ENCODE results near the gene VWA3A. TPM values are rescaled to one million over a fixed set of nuclear protein-coding genes. Genes with fewer than 3 reads are reported as not detected.
"Not testable (repeated sequence)": the region's sequence is repeated elsewhere in the genome, so short reads cannot be mapped to it uniquely, and the experiment has no call there.

Gene VWA3A
- total and polyA plus RNA-seq, 4 donors = 0.13 to 0.39 (median 0.19) TPM

GRCh38 chr16:22141767-22142166 is 49.4 kb downstream of the VWA3A start:
- Histone ChIP-seq H3K4me1 (ENCODE audit: control insufficient read depth in 1 of 2, insufficient read depth in 2 of 2, low read length in 2 of 2) (no peaks in the 10 kb centered on the region), H3K27ac (ENCODE audit: low read depth in 1 of 2, low read length in 2 of 2) (no peak overlapping the region), H3K4me3 (ENCODE audit: low read length in 2 of 2) (no peak overlapping the region), H3K36me3 (ENCODE audit: control insufficient read depth in 1 of 2, insufficient read depth in 2 of 2, low read length in 1 of 2) (no peaks in the 10 kb centered on the region), H3K9me3 (ENCODE audit: control insufficient read depth, low read length) (no peaks in the 10 kb centered on the region), H3K27me3 (ENCODE audit: control insufficient read depth in 1 of 2, insufficient read depth in 2 of 2, low read length in 1 of 2) (no peaks in the 10 kb centered on the region)
- DNase-seq (no peak), ATAC-seq (ENCODE audit: low FRiP score) (no peak)
- intact Hi-C loops (cut with DNase I) = no loop called here
- WGBS, 2 donors = 82 to 95% methylated on average over 1 of the region's 1 CpG

DNA sequence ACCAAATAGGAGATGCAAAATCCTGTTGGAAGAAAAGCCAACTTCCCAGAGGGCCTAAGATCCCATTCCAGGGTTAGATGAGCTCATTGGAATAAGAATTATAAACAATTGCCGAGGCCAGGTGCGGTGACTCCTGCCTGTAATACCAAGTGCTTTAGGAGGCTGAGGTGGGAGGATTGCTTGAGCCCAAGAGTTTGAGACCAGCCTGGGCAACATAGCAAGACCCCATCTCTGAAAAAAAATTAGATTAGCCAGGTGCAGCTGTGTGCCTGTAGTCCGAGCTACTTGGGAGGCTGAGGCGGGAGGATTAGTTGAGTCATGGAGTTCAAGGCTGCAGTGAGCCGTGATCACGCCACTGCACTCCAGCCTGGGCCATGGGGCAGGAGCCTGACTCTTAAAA is 52.2 kb downstream of the VWA3A start:
- 90 to 91% methylated on average over 6 of the region's 6 CpGs for WGBS, 2 donors
- Histone ChIP-seq H3K27ac (ENCODE audit: low read depth in 1 of 2, low read length in 2 of 2) (no peak overlapping the region), H3K27me3 (ENCODE audit: control insufficient read depth in 1 of 2, insufficient read depth in 2 of 2, low read length in 1 of 2) (no peaks in the 10 kb centered on the region), H3K9me3 (ENCODE audit: control insufficient read depth, low read length) (no peaks in the 10 kb centered on the region), H3K4me1 (ENCODE audit: control insufficient read depth in 1 of 2, insufficient read depth in 2 of 2, low read length in 2 of 2) (no peaks in the 10 kb centered on the region), H3K36me3 (ENCODE audit: control insufficient read depth in 1 of 2, insufficient read depth in 2 of 2, low read length in 1 of 2) (no peaks in the 10 kb centered on the region), H3K4me3 (ENCODE audit: low read length in 2 of 2) (no peak overlapping the region)
- ATAC-seq (ENCODE audit: low FRiP score) (no peak), DNase-seq (no peak)
- intact Hi-C loops (cut with DNase I) = no loop called here

- 62 to 63% methylated on average over 9 of the region's 9 CpGs for WGBS, 2 donors
Measured at GRCh38 chr16:22147853-22148252, 55.5 kb downstream of the VWA3A start.

GRCh38 chr16:22151246-22151998 is 59.1 kb downstream of the VWA3A start:
- DNase-seq = no peak
- intact Hi-C loops (cut with DNase I) = no loop called here
- H3K4me3 ChIP-seq (ENCODE audit: low read length in 2 of 2) = no peak overlapping the region
- H3K36me3 ChIP-seq (ENCODE audit: control insufficient read depth in 1 of 2, insufficient read depth in 2 of 2, low read length in 1 of 2) = no peaks in the 10 kb centered on the region
- no peaks in the 10 kb centered on the region for H3K4me1 ChIP-seq (ENCODE audit: control insufficient read depth in 1 of 2, insufficient read depth in 2 of 2, low read length in 2 of 2)
- no peaks in the 10 kb centered on the region for H3K27me3 ChIP-seq (ENCODE audit: control insufficient read depth in 1 of 2, insufficient read depth in 2 of 2, low read length in 1 of 2)
- 76 to 77% methylated on average over 7 of the region's 7 CpGs for WGBS, 2 donors
- no peak overlapping the region for H3K27ac ChIP-seq (ENCODE audit: low read depth in 1 of 2, low read length in 2 of 2)
- no peaks in the 10 kb centered on the region for H3K9me3 ChIP-seq (ENCODE audit: control insufficient read depth, low read length)
- ATAC-seq (ENCODE audit: low FRiP score) = no peak

More at GRCh38 chr16:22147853-22148252, 55.5 kb downstream of the VWA3A start:
- Histone ChIP-seq H3K27ac (ENCODE audit: low read depth in 1 of 2, low read length in 2 of 2) (no peak overlapping the region), H3K27me3 (ENCODE audit: control insufficient read depth in 1 of 2, insufficient read depth in 2 of 2, low read length in 1 of 2) (no peaks in the 10 kb centered on the region), H3K36me3 (ENCODE audit: control insufficient read depth in 1 of 2, insufficient read depth in 2 of 2, low read length in 1 of 2) (no peaks in the 10 kb centered on the region), H3K9me3 (ENCODE audit: control insufficient read depth, low read length) (no peaks in the 10 kb centered on the region), H3K4me3 (ENCODE audit: low read length in 2 of 2) (no peak overlapping the region), H3K4me1 (ENCODE audit: control insufficient read depth in 1 of 2, insufficient read depth in 2 of 2, low read length in 2 of 2) (no peaks in the 10 kb centered on the region)
- intact Hi-C loops (cut with DNase I) = no loop called here
- ATAC-seq (ENCODE audit: low FRiP score) (no peak), DNase-seq (no peak)

- 81 to 84% methylated on average over 11 of the region's 11 CpGs for WGBS, 2 donors
- intact Hi-C loops (cut with DNase I) = no loop called here
- H3K9me3 ChIP-seq (ENCODE audit: control insufficient read depth, low read length) = no peaks in the 10 kb centered on the region
- no peak for ATAC-seq (ENCODE audit: low FRiP score)
- H3K27ac ChIP-seq (ENCODE audit: low read depth in 1 of 2, low read length in 2 of 2) = no peak overlapping the region
- no peak overlapping the region for H3K4me3 ChIP-seq (ENCODE audit: low read length in 2 of 2)
- H3K4me1 ChIP-seq (ENCODE audit: control insufficient read depth in 1 of 2, insufficient read depth in 2 of 2, low read length in 2 of 2) = no peaks in the 10 kb centered on the region
- no peaks in the 10 kb centered on the region for H3K27me3 ChIP-seq (ENCODE audit: control insufficient read depth in 1 of 2, insufficient read depth in 2 of 2, low read length in 1 of 2)
- DNase-seq = no peak
- H3K36me3 ChIP-seq (ENCODE audit: control insufficient read depth in 1 of 2, insufficient read depth in 2 of 2, low read length in 1 of 2) = no peaks in the 10 kb centered on the region
Measured at GRCh38 chr16:22152316-22152715, 60.0 kb downstream of the VWA3A start.

DNA sequence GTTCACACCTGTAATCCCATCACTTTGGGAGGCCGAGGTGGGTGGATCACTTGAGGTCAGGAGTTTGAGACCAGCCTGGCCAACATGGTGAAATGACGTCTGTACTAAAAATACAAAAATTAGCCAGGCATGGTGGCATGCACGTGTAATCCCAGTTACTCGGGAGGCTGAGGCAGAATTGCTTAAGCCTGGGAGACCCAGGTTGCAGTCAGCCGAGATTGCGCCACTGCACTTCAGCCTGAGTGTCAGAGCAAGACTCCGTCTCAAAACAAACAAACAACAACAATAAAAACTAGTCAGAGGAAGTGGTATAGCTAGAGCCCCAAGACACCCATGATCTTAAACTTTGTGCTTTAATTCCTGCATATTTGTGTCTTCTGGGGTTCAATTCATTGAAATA is 60.7 kb downstream of the VWA3A start:
- H3K36me3 ChIP-seq (ENCODE audit: control insufficient read depth in 1 of 2, insufficient read depth in 2 of 2, low read length in 1 of 2); H3K4me1 ChIP-seq (ENCODE audit: control insufficient read depth in 1 of 2, insufficient read depth in 2 of 2, low read length in 2 of 2); H3K27ac ChIP-seq (ENCODE audit: low read depth in 1 of 2, low read length in 2 of 2); H3K27me3 ChIP-seq (ENCODE audit: control insufficient read depth in 1 of 2, insufficient read depth in 2 of 2, low read length in 1 of 2); ATAC-seq (ENCODE audit: low FRiP score); intact Hi-C loops (cut with DNase I); H3K4me3 ChIP-seq (ENCODE audit: low read length in 2 of 2); DNase-seq; H3K9me3 ChIP-seq (ENCODE audit: control insufficient read depth, low read length): not testable (repeated sequence)
- 65 to 66% methylated on average over 7 of the region's 7 CpGs for WGBS, 2 donors

- Histone ChIP-seq H3K27me3 (ENCODE audit: control insufficient read depth in 1 of 2, insufficient read depth in 2 of 2, low read length in 1 of 2) (no peaks in the 10 kb centered on the region), H3K27ac (ENCODE audit: low read depth in 1 of 2, low read length in 2 of 2) (no peak overlapping the region), H3K36me3 (ENCODE audit: control insufficient read depth in 1 of 2, insufficient read depth in 2 of 2, low read length in 1 of 2) (no peaks in the 10 kb centered on the region), H3K4me3 (ENCODE audit: low read length in 2 of 2) (no peak overlapping the region), H3K4me1 (ENCODE audit: control insufficient read depth in 1 of 2, insufficient read depth in 2 of 2, low read length in 2 of 2) (no peaks in the 10 kb centered on the region), H3K9me3 (ENCODE audit: control insufficient read depth, low read length) (peaks cover 2% of the 10 kb centered on the region)
- DNase-seq = no peak
- intact Hi-C loops (cut with DNase I) = no loop called here
- ATAC-seq (ENCODE audit: low FRiP score) = no peak
Measured at GRCh38 chr16:22161401-22161800, 69.1 kb downstream of the VWA3A start.

- WGBS, 2 donors = 5 to 6% methylated on average over 36 to 40 of the region's 40 CpGs
- intact Hi-C loops (cut with DNase I) = no loop called here
- ATAC-seq (ENCODE audit: low FRiP score) = no peak
- Histone ChIP-seq H3K9me3 (ENCODE audit: control insufficient read depth, low read length) (peaks cover 3% of the 10 kb centered on the region), H3K27me3 (ENCODE audit: control insufficient read depth in 1 of 2, insufficient read depth in 2 of 2, low read length in 1 of 2) (no peaks in the 10 kb centered on the region), H3K27ac (ENCODE audit: low read depth in 1 of 2, low read length in 2 of 2) (no peak within 1 kb of the TSS), H3K36me3 (ENCODE audit: control insufficient read depth in 1 of 2, insufficient read depth in 2 of 2, low read length in 1 of 2) (no peaks in the 10 kb centered on the region), H3K4me3 (ENCODE audit: low read length in 2 of 2) (no peak within 1 kb of the TSS), H3K4me1 (ENCODE audit: control insufficient read depth in 1 of 2, insufficient read depth in 2 of 2, low read length in 2 of 2) (no peaks in the 10 kb centered on the region)
- DNase-seq = peak in 1 of 2 donors; percentile 62
Measured at GRCh38 chr16:22161999-22162655, 69.8 kb downstream of the VWA3A start, which contains the start of gene SDR42E2. TSS of gene SDR42E2 (plus strand) at chr16:22162506. CDS start at chr16:22165583, 3,077 bp downstream.

GRCh38 chr16:22162656-22163009 is 70.3 kb downstream of the VWA3A start:
- ATAC-seq (ENCODE audit: low FRiP score) (no peak), DNase-seq (no peak)
- no peak overlapping the region for H3K27ac ChIP-seq (ENCODE audit: low read depth in 1 of 2, low read length in 2 of 2)
- H3K4me3 ChIP-seq (ENCODE audit: low read length in 2 of 2) = no peak overlapping the region
- H3K9me3 ChIP-seq (ENCODE audit: control insufficient read depth, low read length) = peaks cover 3% of the 10 kb centered on the region
- H3K27me3 ChIP-seq (ENCODE audit: control insufficient read depth in 1 of 2, insufficient read depth in 2 of 2, low read length in 1 of 2) = no peaks in the 10 kb centered on the region
- no peaks in the 10 kb centered on the region for H3K4me1 ChIP-seq (ENCODE audit: control insufficient read depth in 1 of 2, insufficient read depth in 2 of 2, low read length in 2 of 2)
- no peaks in the 10 kb centered on the region for H3K36me3 ChIP-seq (ENCODE audit: control insufficient read depth in 1 of 2, insufficient read depth in 2 of 2, low read length in 1 of 2)
- intact Hi-C loops (cut with DNase I) = no loop called here
- WGBS, 2 donors = 29 to 31% methylated on average over 14 of the region's 14 CpGs

All from aorta (tissue), 5 donors.